GM21515 (cell line): ENCODE results near the gene AFF3.
"Not testable (repeated sequence)": the region's sequence is repeated elsewhere in the genome, so short reads cannot be mapped to it uniquely, and the experiment has no call there.

Source experiments
- ATAC-seq: cut with Tn5 transposase; IDR thresholded peaks from one replicate; pipeline ENCODE4 v1.9.1; 2021; ENCODE audit not compliant: unreplicated experiment

Gene AFF3

GRCh38 chr2:99806758-99807157, 335.6 kb downstream of the AFF3 start:
- no peak for ATAC-seq

GRCh38 chr2:99805930-99806476, 336.4 kb downstream of the AFF3 start:
- ATAC-seq = no peak

GRCh38 chr2:99803846-99804245, 338.5 kb downstream of the AFF3 start:
- no peak for ATAC-seq

GRCh38 chr2:99802734-99803133, 339.7 kb downstream of the AFF3 start:
- ATAC-seq = no peak

GRCh38 chr2:99801327-99801901, 341.0 kb downstream of the AFF3 start:
- no peak for ATAC-seq

GRCh38 chr2:99797475-99797874, 344.9 kb downstream of the AFF3 start:
- ATAC-seq = no peak

GRCh38 chr2:99794414-99794813, 348.0 kb downstream of the AFF3 start:
- no peak for ATAC-seq

GRCh38 chr2:99793022-99793421, 349.4 kb downstream of the AFF3 start:
- ATAC-seq = no peak

GRCh38 chr2:99789849-99790248, 352.5 kb downstream of the AFF3 start:
- no peak for ATAC-seq

GRCh38 chr2:99787769-99788382, 354.5 kb downstream of the AFF3 start:
- no peak for ATAC-seq

- no peak for ATAC-seq
Observed at GRCh38 chr2:99786636-99787390, 355.6 kb downstream of the AFF3 start.

- ATAC-seq = no peak
Observed at GRCh38 chr2:99784946-99785345, 357.4 kb downstream of the AFF3 start.

- no peak for ATAC-seq
Observed at GRCh38 chr2:99784282-99784681, 358.1 kb downstream of the AFF3 start.

- ATAC-seq = no peak
Observed at GRCh38 chr2:99780276-99780675, 362.1 kb downstream of the AFF3 start.

GRCh38 chr2:99779276-99779675, 363.1 kb downstream of the AFF3 start:
- no peak for ATAC-seq

GRCh38 chr2:99777656-99778290, 364.6 kb downstream of the AFF3 start:
- ATAC-seq = no peak

- no peak for ATAC-seq
Observed at GRCh38 chr2:99776906-99777646, 365.3 kb downstream of the AFF3 start.

- ATAC-seq = no peak
Observed at GRCh38 chr2:99776206-99776905, 366.0 kb downstream of the AFF3 start.

GRCh38 chr2:99775585-99775984, 366.8 kb downstream of the AFF3 start:
- no peak for ATAC-seq

- ATAC-seq = not testable (repeated sequence)
Observed at GRCh38 chr2:99773642-99774041, 368.7 kb downstream of the AFF3 start.
